Activated CD8-positive, alpha-beta memory T cell treated with anti-CD3 and anti-CD28 coated beads for 4 hours (primary cell): ENCODE data around the gene RNF175.

Source experiments
- DNase-seq, 2 donors: peaks; one replicate each; pipeline ENCODE4 v3.0.0-alpha.2; 2020; ENCODE audit warnings: low read depth in 2 of 2

Gene RNF175

GRCh38 chr4:153785910-153786721 is 26.3 kb upstream of the RNF175 start:
- no peak for DNase-seq

- no peak for DNase-seq
These were observed 24.4 kb upstream of the RNF175 start for GRCh38 chr4:153784166-153784699.

GRCh38 chr4:153782581-153782980 is 22.8 kb upstream of the RNF175 start:
- DNase-seq: no peak

GRCh38 chr4:153781717-153782416 is 22.0 kb upstream of the RNF175 start:
- DNase-seq: no peak

- no peak for DNase-seq
These were observed 21.5 kb upstream of the RNF175 start for GRCh38 chr4:153781280-153781679.

GRCh38 chr4:153780876-153781275 is 21.1 kb upstream of the RNF175 start:
- DNase-seq: no peak

GRCh38 chr4:153780221-153780620 is 20.4 kb upstream of the RNF175 start:
- no peak for DNase-seq

GRCh38 chr4:153778383-153778782 is 18.6 kb upstream of the RNF175 start:
- DNase-seq: no peak

- DNase-seq: no peak
These were observed 17.6 kb upstream of the RNF175 start for GRCh38 chr4:153777421-153777820.

- no peak for DNase-seq
These were observed 16.8 kb upstream of the RNF175 start for GRCh38 chr4:153776601-153777000.

GRCh38 chr4:153773236-153773690 is 13.4 kb upstream of the RNF175 start:
- DNase-seq: no peak

GRCh38 chr4:153771046-153771445 is 11.2 kb upstream of the RNF175 start:
- no peak for DNase-seq

- no peak for DNase-seq
These were observed 6.9 kb upstream of the RNF175 start for GRCh38 chr4:153766758-153767157.

GRCh38 chr4:153765894-153766293 is 6.1 kb upstream of the RNF175 start:
- DNase-seq: no peak

- no peak for DNase-seq
These were observed 5.0 kb upstream of the RNF175 start for GRCh38 chr4:153764601-153765368.

- no peak for DNase-seq
These were observed 3.6 kb upstream of the RNF175 start for GRCh38 chr4:153763404-153763803.

- DNase-seq: no peak
These were observed 977 bp downstream of the RNF175 start for GRCh38 chr4:153758688-153759406.

GRCh38 chr4:153758136-153758535 is 1.7 kb downstream of the RNF175 start:
- no peak for DNase-seq

- DNase-seq: no peak
These were observed 2.4 kb downstream of the RNF175 start for GRCh38 chr4:153757407-153757806.

- DNase-seq: no peak
These were observed 4.6 kb downstream of the RNF175 start for GRCh38 chr4:153755186-153755585.

- peak; percentile 17 to 19 for DNase-seq
These were observed 9.5 kb downstream of the RNF175 start for GRCh38 chr4:153750197-153750817.
